ENCODE measurements around the gene CDK5RAP2. TPM values are rescaled to one million over a fixed set of nuclear protein-coding genes. Genes with fewer than 3 reads are reported as not detected.
A peak's percentile ranks its signal among the peaks of the same experiment; 100 is the strongest.

The CDK5RAP2 gene
- total RNA-seq, 1 donor from 2014 or later = 40.4 TPM

DNA sequence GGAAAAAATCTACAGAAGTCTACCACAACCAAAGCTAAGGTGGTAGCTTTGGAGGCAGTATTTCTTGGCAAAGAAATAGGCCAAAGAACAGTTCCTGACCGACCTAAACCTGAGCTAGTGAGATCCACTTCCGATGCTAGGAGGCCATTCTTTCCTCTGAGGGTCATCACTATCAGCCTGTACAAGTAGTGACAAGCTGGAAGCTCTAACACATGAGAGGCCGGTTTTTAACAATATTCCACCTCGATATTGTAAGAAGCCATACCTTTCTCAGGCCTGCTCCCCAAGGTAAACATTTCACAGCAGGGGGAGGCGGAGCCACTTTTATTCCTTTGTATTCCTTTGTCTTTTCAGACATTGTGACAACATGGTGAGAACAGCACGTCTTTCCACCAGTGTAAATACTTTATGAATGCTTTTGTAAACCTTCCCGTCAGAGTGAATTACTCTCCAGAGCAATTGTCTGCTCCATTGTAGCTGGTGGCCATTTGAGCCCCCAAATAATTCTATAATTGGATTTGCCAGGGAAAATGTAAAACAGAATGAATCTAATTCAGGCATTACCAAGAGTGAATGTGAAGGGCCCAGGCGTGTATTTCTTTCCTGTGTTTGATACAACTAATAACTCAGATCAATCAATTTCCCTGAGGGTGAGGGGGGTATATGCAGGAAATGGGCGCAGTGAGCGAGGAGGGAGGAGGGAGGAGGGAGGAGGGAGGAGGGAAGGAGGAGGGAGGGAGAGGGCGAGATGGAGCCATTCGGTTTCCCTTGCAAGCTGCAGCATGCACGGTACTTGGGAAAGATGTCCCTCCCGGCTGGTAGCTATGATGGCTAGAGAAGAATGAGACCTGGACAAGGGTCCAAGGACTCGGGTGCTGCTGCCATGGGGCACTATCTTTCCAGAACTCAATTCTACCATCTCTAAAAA is 166.6 kb downstream of the CDK5RAP2 start:
- H3K9me3 Mint-ChIP-seq (ENCODE audit: low read depth) = no peaks in the 10 kb centered on the region
- peaks cover 32% of the 10 kb centered on the region for H3K4me1 Mint-ChIP-seq (ENCODE audit: low read depth)
- peak overlapping the region; percentile 86 for H3K27ac Mint-ChIP-seq (ENCODE audit: unreplicated experiment)
- H3K36me3 Mint-ChIP-seq (ENCODE audit: low read depth) = peaks cover 27% of the 10 kb centered on the region
- no peaks in the 10 kb centered on the region for H3K27me3 Mint-ChIP-seq (ENCODE audit: low read depth)
- no peak overlapping the region for H3K4me3 Mint-ChIP-seq (ENCODE audit: unreplicated experiment)
- TF ChIP-seq, protein P1, sequence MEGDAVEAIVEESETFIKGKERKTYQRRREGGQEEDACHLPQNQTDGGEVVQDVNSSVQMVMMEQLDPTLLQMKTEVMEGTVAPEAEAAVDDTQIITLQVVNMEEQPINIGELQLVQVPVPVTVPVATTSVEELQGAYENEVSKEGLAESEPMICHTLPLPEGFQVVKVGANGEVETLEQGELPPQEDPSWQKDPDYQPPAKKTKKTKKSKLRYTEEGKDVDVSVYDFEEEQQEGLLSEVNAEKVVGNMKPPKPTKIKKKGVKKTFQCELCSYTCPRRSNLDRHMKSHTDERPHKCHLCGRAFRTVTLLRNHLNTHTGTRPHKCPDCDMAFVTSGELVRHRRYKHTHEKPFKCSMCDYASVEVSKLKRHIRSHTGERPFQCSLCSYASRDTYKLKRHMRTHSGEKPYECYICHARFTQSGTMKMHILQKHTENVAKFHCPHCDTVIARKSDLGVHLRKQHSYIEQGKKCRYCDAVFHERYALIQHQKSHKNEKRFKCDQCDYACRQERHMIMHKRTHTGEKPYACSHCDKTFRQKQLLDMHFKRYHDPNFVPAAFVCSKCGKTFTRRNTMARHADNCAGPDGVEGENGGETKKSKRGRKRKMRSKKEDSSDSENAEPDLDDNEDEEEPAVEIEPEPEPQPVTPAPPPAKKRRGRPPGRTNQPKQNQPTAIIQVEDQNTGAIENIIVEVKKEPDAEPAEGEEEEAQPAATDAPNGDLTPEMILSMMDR (IDR thresholded peaks at IDR 0.05) = no peak
- DNase-seq (ENCODE audit: low spot score) = no peak

DNA sequence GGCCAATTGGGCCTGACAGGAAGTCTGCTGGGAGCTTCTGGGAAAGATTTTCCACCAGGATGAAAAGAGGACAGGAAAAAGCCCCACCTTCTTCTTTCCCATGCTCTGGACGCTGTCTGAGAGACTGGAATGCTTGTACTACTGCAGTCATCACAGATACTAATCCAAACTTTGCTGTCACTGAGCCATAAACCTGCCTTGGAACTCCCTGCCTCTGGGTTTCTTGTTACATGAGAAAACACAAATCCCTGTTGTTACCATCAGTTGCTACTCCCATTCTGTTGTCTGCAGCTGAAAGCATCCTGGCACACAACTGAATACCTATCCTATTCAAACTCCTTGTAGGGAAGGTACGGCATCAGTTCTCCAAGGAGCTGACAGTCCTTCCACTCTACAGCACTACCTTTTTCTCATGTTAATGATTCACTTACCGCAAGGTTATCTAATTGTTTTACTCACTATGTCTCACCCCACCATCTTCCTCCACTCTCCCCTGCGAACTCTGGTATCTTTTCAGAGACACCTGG is 167.5 kb downstream of the CDK5RAP2 start:
- TF ChIP-seq, protein P1 (IDR thresholded peaks at IDR 0.05) = no peak
- H3K9me3 Mint-ChIP-seq (ENCODE audit: low read depth) = no peaks in the 10 kb centered on the region
- H3K27me3 Mint-ChIP-seq (ENCODE audit: low read depth) = no peaks in the 10 kb centered on the region
- peaks cover 32% of the 10 kb centered on the region for H3K4me1 Mint-ChIP-seq (ENCODE audit: low read depth)
- DNase-seq (ENCODE audit: low spot score) = no peak
- no peak overlapping the region for H3K4me3 Mint-ChIP-seq (ENCODE audit: unreplicated experiment)
- H3K27ac Mint-ChIP-seq (ENCODE audit: unreplicated experiment) = peak overlapping the region; percentile 86
- H3K36me3 Mint-ChIP-seq (ENCODE audit: low read depth) = peaks cover 27% of the 10 kb centered on the region

DNA sequence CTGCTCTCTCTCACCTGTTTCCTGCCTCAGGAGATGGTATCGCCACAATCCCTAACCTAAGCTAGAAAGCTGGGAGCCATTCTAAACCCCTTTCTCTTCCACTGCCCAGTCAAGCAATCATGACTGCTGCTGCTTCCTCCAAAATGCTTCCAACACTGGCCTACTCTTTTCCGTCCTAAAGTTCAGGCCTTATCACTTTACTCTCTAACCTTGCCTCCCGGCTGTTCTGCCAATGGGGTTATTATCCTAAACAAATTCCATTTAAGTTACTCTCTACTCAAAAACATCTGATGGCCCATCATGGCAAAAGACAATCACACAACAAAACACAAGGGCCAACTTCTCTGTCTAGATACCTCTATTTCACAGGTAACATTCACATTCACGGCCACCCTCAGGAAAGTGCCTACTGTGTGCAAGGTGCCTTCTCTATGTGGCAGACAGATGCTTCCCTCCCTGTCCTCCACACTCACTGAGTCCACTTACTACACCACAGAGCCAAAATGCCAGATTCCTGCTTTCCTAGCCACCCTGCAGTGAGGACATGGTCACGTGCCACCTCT is 168.0 kb downstream of the CDK5RAP2 start:
- H3K27me3 Mint-ChIP-seq (ENCODE audit: low read depth) = no peaks in the 10 kb centered on the region
- TF ChIP-seq, protein P1 (IDR thresholded peaks at IDR 0.05) = no peak
- H3K27ac Mint-ChIP-seq (ENCODE audit: unreplicated experiment) = peak overlapping the region; percentile 86
- no peak overlapping the region for H3K4me3 Mint-ChIP-seq (ENCODE audit: unreplicated experiment)
- peaks cover 27% of the 10 kb centered on the region for H3K36me3 Mint-ChIP-seq (ENCODE audit: low read depth)
- H3K9me3 Mint-ChIP-seq (ENCODE audit: low read depth) = no peaks in the 10 kb centered on the region
- peaks cover 32% of the 10 kb centered on the region for H3K4me1 Mint-ChIP-seq (ENCODE audit: low read depth)
- no peak for DNase-seq (ENCODE audit: low spot score)

DNA sequence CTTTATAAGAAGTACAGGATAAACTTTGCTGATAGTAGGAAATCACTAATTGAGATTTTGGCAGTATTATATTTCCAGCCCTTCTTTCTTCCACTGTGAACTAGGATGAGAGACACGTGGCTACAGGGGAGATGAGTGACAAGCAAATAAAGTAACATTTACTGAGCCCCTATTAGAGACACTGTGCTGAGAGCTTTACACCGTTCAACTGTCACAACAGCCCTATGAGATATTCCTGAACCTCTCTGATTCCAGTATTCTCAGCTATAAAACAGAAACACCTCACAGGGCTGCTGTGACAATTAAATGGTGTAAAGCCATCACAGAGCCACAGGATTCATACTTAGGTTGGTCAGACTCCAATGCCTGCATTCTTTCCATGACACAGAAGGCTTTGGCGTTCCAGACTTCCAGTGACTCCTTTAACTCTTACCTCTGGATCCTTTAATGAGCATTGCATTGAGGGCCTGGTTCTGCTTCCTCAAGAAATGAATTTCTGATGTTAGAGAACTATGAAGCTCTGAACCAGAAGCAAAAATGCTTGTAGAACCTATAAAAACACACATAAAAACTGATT is 169.0 kb downstream of the CDK5RAP2 start:
- DNase-seq (ENCODE audit: low spot score) = no peak
- H3K9me3 Mint-ChIP-seq (ENCODE audit: low read depth) = no peaks in the 10 kb centered on the region
- TF ChIP-seq, protein P1 (IDR thresholded peaks at IDR 0.05) = no peak
- H3K4me1 Mint-ChIP-seq (ENCODE audit: low read depth) = peaks cover 32% of the 10 kb centered on the region
- H3K27me3 Mint-ChIP-seq (ENCODE audit: low read depth) = no peaks in the 10 kb centered on the region
- H3K4me3 Mint-ChIP-seq (ENCODE audit: unreplicated experiment) = no peak overlapping the region
- peak overlapping the region; percentile 86 for H3K27ac Mint-ChIP-seq (ENCODE audit: unreplicated experiment)
- H3K36me3 Mint-ChIP-seq (ENCODE audit: low read depth) = peaks cover 26% of the 10 kb centered on the region

DNA sequence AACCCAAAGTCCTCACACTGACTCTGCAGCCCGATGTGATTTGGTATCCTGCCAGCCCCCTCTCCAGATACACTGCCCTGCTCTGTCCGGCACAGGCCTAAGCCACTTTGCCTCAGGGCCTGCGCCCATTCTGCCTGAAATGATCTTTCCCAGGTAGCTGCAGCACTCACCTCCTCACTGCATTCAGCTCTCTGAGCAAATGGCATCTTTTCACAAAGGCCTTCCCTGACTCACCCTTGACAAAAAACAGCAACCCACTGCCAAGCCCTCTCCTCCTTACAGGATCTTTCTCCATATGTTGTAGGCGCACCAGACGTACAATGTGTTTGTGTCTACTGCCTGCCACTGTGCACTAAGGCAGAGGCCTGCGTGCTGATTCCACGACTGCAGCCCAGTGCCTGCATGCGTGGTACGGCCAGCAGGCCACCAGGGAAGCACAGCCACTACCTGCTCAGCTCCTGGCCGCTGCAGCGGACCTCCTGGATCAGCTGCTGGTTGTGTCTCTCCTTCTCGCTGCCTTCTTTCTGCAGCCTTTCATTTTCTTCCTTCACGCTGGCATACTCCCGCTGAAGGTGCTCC is 171.2 kb downstream of the CDK5RAP2 start:
- H3K9me3 Mint-ChIP-seq (ENCODE audit: low read depth) = no peaks in the 10 kb centered on the region
- H3K27ac Mint-ChIP-seq (ENCODE audit: unreplicated experiment) = no peak overlapping the region
- H3K4me1 Mint-ChIP-seq (ENCODE audit: low read depth) = peaks cover 42% of the 10 kb centered on the region
- no peak overlapping the region for H3K4me3 Mint-ChIP-seq (ENCODE audit: unreplicated experiment)
- no peak for DNase-seq (ENCODE audit: low spot score)
- H3K36me3 Mint-ChIP-seq (ENCODE audit: low read depth) = peaks cover 30% of the 10 kb centered on the region
- TF ChIP-seq, protein P1 (IDR thresholded peaks at IDR 0.05) = no peak
- no peaks in the 10 kb centered on the region for H3K27me3 Mint-ChIP-seq (ENCODE audit: low read depth)
